DND-41 (cell line): Measurements from ENCODE around the gene ERGIC3.

Experiments used
- CTCF ChIP-seq: IDR thresholded peaks from 2 replicates; pipeline ENCODE4 v1.5.1; 2012; ENCODE audit warnings: borderline replicate concordance, low read length, moderate library complexity, mild to moderate bottlenecking; ENCODE audit not compliant: poor library complexity, severe bottlenecking; ENCODE audit errors: extremely low read depth
- EZH2 ChIP-seq: IDR thresholded peaks from 3 replicates; pipeline ENCODE4 v1.6.1; 2012; ENCODE audit warnings: borderline replicate concordance, low read depth, mild to moderate bottlenecking, moderate library complexity, low read length, inconsistent platforms; ENCODE audit not compliant: severe bottlenecking

GRCh38 chr20:35555951-35556645 is 14.2 kb downstream of the ERGIC3 start:
- no peak for TF ChIP-seq CTCF
- TF ChIP-seq EZH2, result no peak
